T47D (cell line): ENCODE data around the gene WDR81.
"Not testable (repeated sequence)": the region's sequence is repeated elsewhere in the genome, so short reads cannot be mapped to it uniquely, and the experiment has no call there.

Experiments used
- DNase-seq, 2 experiments: peaks; one replicate each; pipeline versions ENCODE4 v3.0.0 to v3.0.0-alpha.2; 2011 to 2012; ENCODE audit warnings: low read depth in 1 of 2, low spot score in 1 of 2
- JUND ChIP-seq: IDR thresholded peaks from 2 replicates; pipeline ENCODE4 v1.6.1; 2012; ENCODE audit warnings: low read depth
- in situ Hi-C: cut with HindIII; loops from 2 replicates; pipeline ENCODE4 v1.10.0; 2016; ENCODE audit warnings: low sequenced_read_pairs, low pct_unique_long_range_greater_than_20kb

Gene WDR81

GRCh38 chr17:1724351-1724868 is at the start of gene WDR81:
Gene WDR81 (plus strand): TSS chr17:1724704. CDS start chr17:1724960, 256 bp downstream.
- DNase-seq, result peak; percentile 73 to 75
- no peak for TF ChIP-seq JUND
- in situ Hi-C loops, result no loop called here

- TF ChIP-seq JUND, result no peak
- DNase-seq, result no peak
- in situ Hi-C loops, result no loop called here
These were observed 48.1 kb upstream of the WDR81 start for GRCh38 chr17:1676401-1676800.

GRCh38 chr17:1683459-1683858 is 41.0 kb upstream of the WDR81 start:
- DNase-seq, result no peak
- no peak for TF ChIP-seq JUND
- in situ Hi-C loops, result no loop called here

GRCh38 chr17:1684378-1685189 is 39.9 kb upstream of the WDR81 start, which contains the start of gene PRPF8:
Gene PRPF8 (minus strand): TSS chr17:1684867. CDS start chr17:1684571, 296 bp downstream.
- in situ Hi-C loops, result no loop called here
- peak; percentile 96 for DNase-seq
- TF ChIP-seq JUND, result no peak

GRCh38 chr17:1686086-1686485 is 38.4 kb upstream of the WDR81 start:
- no peak for TF ChIP-seq JUND
- no peak for DNase-seq
- in situ Hi-C loops, result no loop called here

GRCh38 chr17:1688405-1688804 is 36.1 kb upstream of the WDR81 start:
- DNase-seq, in situ Hi-C loops: not testable (repeated sequence)

GRCh38 chr17:1690544-1691221 is 33.8 kb upstream of the WDR81 start:
- in situ Hi-C loops, result no loop called here
- TF ChIP-seq JUND, result no peak
- DNase-seq, result no peak

- TF ChIP-seq JUND, result no peak
- in situ Hi-C loops, result no loop called here
- no peak for DNase-seq
These were observed 31.2 kb upstream of the WDR81 start for GRCh38 chr17:1693339-1693738.

- in situ Hi-C loops, result no loop called here
- TF ChIP-seq JUND, result no peak
- no peak for DNase-seq
These were observed 29.1 kb upstream of the WDR81 start for GRCh38 chr17:1695365-1695764.

GRCh38 chr17:1697681-1698080 is 26.8 kb upstream of the WDR81 start:
- in situ Hi-C loops, result no loop called here
- DNase-seq, result peak; percentile 52 to 57
- no peak for TF ChIP-seq JUND

- DNase-seq, in situ Hi-C loops: not testable (repeated sequence)
These were observed 24.6 kb upstream of the WDR81 start for GRCh38 chr17:1699891-1700290.

GRCh38 chr17:1703063-1703462 is 21.4 kb upstream of the WDR81 start:
- no peak for DNase-seq
- no peak for TF ChIP-seq JUND
- in situ Hi-C loops, result no loop called here

GRCh38 chr17:1705004-1705403 is 19.5 kb upstream of the WDR81 start:
- in situ Hi-C loops, result no loop called here
- no peak for TF ChIP-seq JUND
- no peak for DNase-seq
